Liver (tissue), 3 donors: ENCODE data around the gene ATF7IP.

Experiments used
- EGR1 ChIP-seq, 2 donors: IDR thresholded peaks; 2 replicates each; pipeline ENCODE4 v1.6.1; 2016 to 2018; ENCODE audit warnings: antibody characterized with exemption in 2 of 2, low read depth in 2 of 2
- HNF4G ChIP-seq: IDR thresholded peaks from 2 replicates; pipeline ENCODE4 v1.6.1; 2016; ENCODE audit warnings: antibody characterized with exemption
- TAF1 ChIP-seq: conservative IDR thresholded peaks from 2 replicates; pipeline ENCODE4 v1.6.1; 2016; ENCODE audit warnings: antibody characterized with exemption, mild to moderate bottlenecking
- TF ChIP-seq, protein P1 (sequence below): fragments of 150-350 bp; IDR thresholded peaks from 2 replicates; pipeline ENCODE4 v1.5.1; 2017; ENCODE audit warnings: improper control_type of control experiment, low read depth, low read length; ENCODE audit not compliant: missing input control
- TF ChIP-seq, protein P2 (sequence below): IDR thresholded peaks from 2 replicates; pipeline ENCODE4 v1.6.1; 2016; ENCODE audit warnings: antibody characterized with exemption, mild to moderate bottlenecking
- TF ChIP-seq, protein P3 (sequence below): IDR thresholded peaks from 2 replicates; pipeline ENCODE4 v1.6.1; 2016; ENCODE audit warnings: antibody characterized with exemption
- donor health status: healthy.
- donor health status: healthy.

DNA sequence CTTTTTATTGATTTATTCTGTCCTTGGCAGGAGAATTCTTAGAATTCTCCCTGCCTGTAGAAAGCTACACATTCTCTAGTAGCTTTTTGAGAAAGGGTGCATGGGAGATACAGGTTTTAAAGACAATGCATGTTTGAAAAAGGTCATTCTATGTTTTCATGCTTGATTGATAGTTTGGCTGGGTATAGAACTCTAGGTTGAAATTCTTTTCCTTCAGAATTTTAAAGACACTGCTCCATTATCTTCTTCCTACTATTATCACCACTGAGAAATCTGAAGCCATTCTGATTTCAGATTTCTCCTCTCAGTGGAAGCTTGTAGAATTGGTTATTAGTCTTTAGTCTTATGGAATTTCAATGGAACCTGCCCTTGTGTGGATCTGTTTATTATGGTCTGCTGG is 14.0 kb downstream of the ATF7IP start:
- TF ChIP-seq TAF1 (no peak), HNF4G (no peak), EGR1 (IDR thresholded peaks at IDR 0.05; ENCODE audit: low read depth in 2 of 2) (no peak)
- TF ChIP-seq, protein P1, sequence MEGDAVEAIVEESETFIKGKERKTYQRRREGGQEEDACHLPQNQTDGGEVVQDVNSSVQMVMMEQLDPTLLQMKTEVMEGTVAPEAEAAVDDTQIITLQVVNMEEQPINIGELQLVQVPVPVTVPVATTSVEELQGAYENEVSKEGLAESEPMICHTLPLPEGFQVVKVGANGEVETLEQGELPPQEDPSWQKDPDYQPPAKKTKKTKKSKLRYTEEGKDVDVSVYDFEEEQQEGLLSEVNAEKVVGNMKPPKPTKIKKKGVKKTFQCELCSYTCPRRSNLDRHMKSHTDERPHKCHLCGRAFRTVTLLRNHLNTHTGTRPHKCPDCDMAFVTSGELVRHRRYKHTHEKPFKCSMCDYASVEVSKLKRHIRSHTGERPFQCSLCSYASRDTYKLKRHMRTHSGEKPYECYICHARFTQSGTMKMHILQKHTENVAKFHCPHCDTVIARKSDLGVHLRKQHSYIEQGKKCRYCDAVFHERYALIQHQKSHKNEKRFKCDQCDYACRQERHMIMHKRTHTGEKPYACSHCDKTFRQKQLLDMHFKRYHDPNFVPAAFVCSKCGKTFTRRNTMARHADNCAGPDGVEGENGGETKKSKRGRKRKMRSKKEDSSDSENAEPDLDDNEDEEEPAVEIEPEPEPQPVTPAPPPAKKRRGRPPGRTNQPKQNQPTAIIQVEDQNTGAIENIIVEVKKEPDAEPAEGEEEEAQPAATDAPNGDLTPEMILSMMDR, result no peak
- TF ChIP-seq, protein P2, sequence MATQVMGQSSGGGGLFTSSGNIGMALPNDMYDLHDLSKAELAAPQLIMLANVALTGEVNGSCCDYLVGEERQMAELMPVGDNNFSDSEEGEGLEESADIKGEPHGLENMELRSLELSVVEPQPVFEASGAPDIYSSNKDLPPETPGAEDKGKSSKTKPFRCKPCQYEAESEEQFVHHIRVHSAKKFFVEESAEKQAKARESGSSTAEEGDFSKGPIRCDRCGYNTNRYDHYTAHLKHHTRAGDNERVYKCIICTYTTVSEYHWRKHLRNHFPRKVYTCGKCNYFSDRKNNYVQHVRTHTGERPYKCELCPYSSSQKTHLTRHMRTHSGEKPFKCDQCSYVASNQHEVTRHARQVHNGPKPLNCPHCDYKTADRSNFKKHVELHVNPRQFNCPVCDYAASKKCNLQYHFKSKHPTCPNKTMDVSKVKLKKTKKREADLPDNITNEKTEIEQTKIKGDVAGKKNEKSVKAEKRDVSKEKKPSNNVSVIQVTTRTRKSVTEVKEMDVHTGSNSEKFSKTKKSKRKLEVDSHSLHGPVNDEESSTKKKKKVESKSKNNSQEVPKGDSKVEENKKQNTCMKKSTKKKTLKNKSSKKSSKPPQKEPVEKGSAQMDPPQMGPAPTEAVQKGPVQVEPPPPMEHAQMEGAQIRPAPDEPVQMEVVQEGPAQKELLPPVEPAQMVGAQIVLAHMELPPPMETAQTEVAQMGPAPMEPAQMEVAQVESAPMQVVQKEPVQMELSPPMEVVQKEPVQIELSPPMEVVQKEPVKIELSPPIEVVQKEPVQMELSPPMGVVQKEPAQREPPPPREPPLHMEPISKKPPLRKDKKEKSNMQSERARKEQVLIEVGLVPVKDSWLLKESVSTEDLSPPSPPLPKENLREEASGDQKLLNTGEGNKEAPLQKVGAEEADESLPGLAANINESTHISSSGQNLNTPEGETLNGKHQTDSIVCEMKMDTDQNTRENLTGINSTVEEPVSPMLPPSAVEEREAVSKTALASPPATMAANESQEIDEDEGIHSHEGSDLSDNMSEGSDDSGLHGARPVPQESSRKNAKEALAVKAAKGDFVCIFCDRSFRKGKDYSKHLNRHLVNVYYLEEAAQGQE, result no peak
- TF ChIP-seq, protein P3, sequence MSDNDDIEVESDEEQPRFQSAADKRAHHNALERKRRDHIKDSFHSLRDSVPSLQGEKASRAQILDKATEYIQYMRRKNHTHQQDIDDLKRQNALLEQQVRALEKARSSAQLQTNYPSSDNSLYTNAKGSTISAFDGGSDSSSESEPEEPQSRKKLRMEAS, result no peak
